Upper lobe of left lung (tissue), 4 donors: ENCODE data around the gene AWAT2.

ENCODE experiments used
- CTCF ChIP-seq, 6 experiments: fragments of 450-650 bp in 4 of 6; fragments of 200-600 bp in 2 of 6; sonication (generic) in 2 of 6; IDR thresholded peaks; one replicate each; pipeline ENCODE4 v1.5.1; 2016 to 2019; ENCODE audit warnings: antibody characterized with exemption in 6 of 6
- EP300 ChIP-seq, 4 donors: sonication (generic); formaldehyde crosslinking; IDR thresholded peaks; one replicate each; pipeline ENCODE4 v1.5.1; 2017; ENCODE audit warnings: antibody characterized with exemption in 4 of 4, control low read depth in 2 of 4
- POLR2A ChIP-seq, 4 donors: fragments of 450-650 bp; IDR thresholded peaks; one replicate each; pipeline ENCODE4 v1.5.1; 2016 to 2017; ENCODE audit warnings: antibody characterized with exemption in 4 of 4, mild to moderate bottlenecking in 2 of 4

- no peak for TF ChIP-seq CTCF (IDR thresholded peaks at IDR 0.05)
- no peak for TF ChIP-seq EP300 (IDR thresholded peaks at IDR 0.05)
- no peak for TF ChIP-seq POLR2A (IDR thresholded peaks at IDR 0.05)
Measured at GRCh38 chrX:69991685-69992084, 58.1 kb downstream of the AWAT2 start.
